GM23248 (cell line): Measurements from ENCODE around the gene COL4A5.

Experiments
- EZH2 ChIP-seq: fragments of 200-600 bp; sonication (generic); IDR thresholded peaks from 2 replicates; pipeline ENCODE4 v1.6.1; 2018; ENCODE audit warnings: antibody characterized with exemption, mild to moderate bottlenecking; ENCODE audit not compliant: insufficient read depth, poor library complexity, severe bottlenecking
- EZH2phosphoT487 ChIP-seq: fragments of 200-600 bp; sonication (generic); IDR thresholded peaks from 2 replicates; pipeline ENCODE4 v1.6.1; 2018; ENCODE audit warnings: antibody characterized with exemption, moderate library complexity, mild to moderate bottlenecking, low read depth; ENCODE audit not compliant: insufficient read depth

DNA sequence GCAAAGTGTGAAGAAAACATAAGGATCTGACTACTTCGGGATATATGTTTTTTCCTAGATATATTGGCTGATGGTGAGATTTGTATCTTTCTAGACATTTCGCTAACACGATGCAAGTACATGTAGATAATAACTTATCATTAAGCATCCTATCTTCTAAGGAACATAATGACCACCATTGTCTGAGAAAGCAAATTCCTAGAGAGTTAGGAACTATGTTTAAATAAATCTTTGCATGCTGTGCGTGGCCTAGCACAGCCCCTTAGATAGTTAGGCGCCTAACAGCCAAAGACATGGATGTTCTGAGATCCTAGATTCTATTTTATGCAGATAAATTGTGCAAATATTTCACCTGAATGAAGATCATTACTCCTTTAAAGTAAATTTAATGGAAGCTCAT is 4.4 kb upstream of the COL4A5 start:
- TF ChIP-seq EZH2 (no peak), EZH2phosphoT487 (no peak)
